ENCODE measurements around the gene GLB1L2.
A peak's percentile ranks its signal among the peaks of the same experiment; 100 is the strongest.

Gene GLB1L2

GRCh38 chr11:134407923-134408322, 76.1 kb downstream of the GLB1L2 start:
- Histone ChIP-seq H3K4me3 (no peak overlapping the region), H3K9me3 (ENCODE audit: low read depth, low read length) (no peaks in the 10 kb centered on the region), H3K36me3 (ENCODE audit: insufficient read depth, low read length) (no peaks in the 10 kb centered on the region), H3K9ac (ENCODE audit: insufficient read length) (no peak overlapping the region), H3K27ac (no peak overlapping the region)
- no peak for DNase-seq (ENCODE audit: low read depth, low spot score)
- TF ChIP-seq FOXP2 (optimal IDR thresholded peaks at IDR 0.05; ENCODE audit: control extremely low read depth, extremely low read length, insufficient read depth) = no peak
- no peak for TF ChIP-seq POLR2AphosphoS5 (IDR thresholded peaks at IDR 0.05; ENCODE audit: borderline replicate concordance, low read depth, low read length)
- no peak for TF ChIP-seq EZH2 (IDR thresholded peaks at IDR 0.05)

GRCh38 chr11:134409552-134410429, 78.0 kb downstream of the GLB1L2 start:
- Histone ChIP-seq H3K27ac (no peak overlapping the region), H3K4me3 (no peak overlapping the region), H3K36me3 (ENCODE audit: insufficient read depth, low read length) (no peaks in the 10 kb centered on the region), H3K9me3 (ENCODE audit: low read depth, low read length) (no peaks in the 10 kb centered on the region), H3K9ac (ENCODE audit: insufficient read length) (no peak overlapping the region)
- DNase-seq (ENCODE audit: low read depth, low spot score) = no peak
- no peak for TF ChIP-seq EZH2 (IDR thresholded peaks at IDR 0.05)
- TF ChIP-seq FOXP2 (optimal IDR thresholded peaks at IDR 0.05; ENCODE audit: control extremely low read depth, extremely low read length, insufficient read depth) = no peak
- TF ChIP-seq POLR2AphosphoS5 (IDR thresholded peaks at IDR 0.05; ENCODE audit: borderline replicate concordance, low read depth, low read length) = no peak

GRCh38 chr11:134410766-134411165, 79.0 kb downstream of the GLB1L2 start:
- no peak for TF ChIP-seq POLR2AphosphoS5 (IDR thresholded peaks at IDR 0.05; ENCODE audit: borderline replicate concordance, low read depth, low read length)
- TF ChIP-seq EZH2 (IDR thresholded peaks at IDR 0.05) = no peak
- TF ChIP-seq FOXP2 (optimal IDR thresholded peaks at IDR 0.05; ENCODE audit: control extremely low read depth, extremely low read length, insufficient read depth) = no peak
- Histone ChIP-seq H3K9ac (ENCODE audit: insufficient read length) (no peak overlapping the region), H3K4me3 (peak overlapping the region; percentile 73), H3K27ac (no peak overlapping the region), H3K36me3 (ENCODE audit: insufficient read depth, low read length) (no peaks in the 10 kb centered on the region), H3K9me3 (ENCODE audit: low read depth, low read length) (no peaks in the 10 kb centered on the region)
- DNase-seq (ENCODE audit: low read depth, low spot score) = no peak

GRCh38 chr11:134412203-134413042, 80.6 kb downstream of the GLB1L2 start, which contains the start of gene B3GAT1:
TSS of gene B3GAT1 (minus strand) at chr11:134412242. CDS start at chr11:134387659, 24,583 bp downstream.
- peak within 1 kb of the TSS; percentile 73 for H3K4me3 ChIP-seq
- DNase-seq (ENCODE audit: low read depth, low spot score) = no peak
- H3K36me3 ChIP-seq (ENCODE audit: insufficient read depth, low read length) = no peaks in the 10 kb centered on the region
- no peak for TF ChIP-seq POLR2AphosphoS5 (IDR thresholded peaks at IDR 0.05; ENCODE audit: borderline replicate concordance, low read depth, low read length)
- no peak for TF ChIP-seq EZH2 (IDR thresholded peaks at IDR 0.05)
- H3K27ac ChIP-seq = no peak within 1 kb of the TSS
- no peak within 1 kb of the TSS for H3K9ac ChIP-seq (ENCODE audit: insufficient read length)
- no peaks in the 10 kb centered on the region for H3K9me3 ChIP-seq (ENCODE audit: low read depth, low read length)

- Histone ChIP-seq H3K9me3 (ENCODE audit: low read depth, low read length) (no peaks in the 10 kb centered on the region), H3K9ac (ENCODE audit: insufficient read length) (no peak overlapping the region), H3K27ac (no peak overlapping the region)
Observed at GRCh38 chr11:134413043-134413825, 81.4 kb downstream of the GLB1L2 start.

GRCh38 chr11:134413826-134414731, 82.3 kb downstream of the GLB1L2 start:
- no peak for TF ChIP-seq FOXP2 (optimal IDR thresholded peaks at IDR 0.05; ENCODE audit: control extremely low read depth, extremely low read length, insufficient read depth)
- no peak for TF ChIP-seq EZH2 (IDR thresholded peaks at IDR 0.05)
- TF ChIP-seq POLR2AphosphoS5 (IDR thresholded peaks at IDR 0.05; ENCODE audit: borderline replicate concordance, low read depth, low read length) = no peak
- DNase-seq (ENCODE audit: low read depth, low spot score) = no peak
- H3K9ac ChIP-seq (ENCODE audit: insufficient read length) = no peak overlapping the region
- H3K9me3 ChIP-seq (ENCODE audit: low read depth, low read length) = no peaks in the 10 kb centered on the region
- H3K4me3 ChIP-seq = no peak overlapping the region
- no peaks in the 10 kb centered on the region for H3K36me3 ChIP-seq (ENCODE audit: insufficient read depth, low read length)
- no peak overlapping the region for H3K27ac ChIP-seq

More at GRCh38 chr11:134413043-134413825, 81.4 kb downstream of the GLB1L2 start:
- TF ChIP-seq EZH2 (IDR thresholded peaks at IDR 0.05) (peak; percentile 43), POLR2AphosphoS5 (IDR thresholded peaks at IDR 0.05; ENCODE audit: borderline replicate concordance, low read depth, low read length) (no peak), FOXP2 (optimal IDR thresholded peaks at IDR 0.05; ENCODE audit: control extremely low read depth, extremely low read length, insufficient read depth) (no peak)
- Histone ChIP-seq H3K4me3 (peak overlapping the region; percentile 66; the same call in 1 of the 2 replicates), H3K36me3 (ENCODE audit: insufficient read depth, low read length) (no peaks in the 10 kb centered on the region)
- no peak for DNase-seq (ENCODE audit: low read depth, low spot score)

Measured in SK-N-MC (cell line).